ENCODE results near the gene COG8. TPM values are rescaled to one million over a fixed set of nuclear protein-coding genes. Genes with fewer than 3 reads are reported as not detected.

The COG8 gene
- total and polyA plus RNA-seq, 9 of the 15 experiments (the other 6 are each of a cell fraction or from before 2014, with no cell fraction given): 3.7 to 42.6 (median 30.1) TPM

GRCh38 chr16:69339289-69340094 lies at the start of gene COG8, which contains the start of gene NIP7 (continued):
- TF ChIP-seq CEBPG (CRISPR knock-in tag; IDR thresholded peaks at IDR 0.05) (0 out of 2 replicates have a peak, but pooled peaks have one; percentile 34), CEBPG (tag; conservative IDR thresholded peaks at IDR 0.05 in 1 of 2, IDR thresholded peaks at IDR 0.05 in 1 of 2) (no peak), MBD2 (IDR thresholded peaks at IDR 0.05; ENCODE audit: borderline replicate concordance, low read depth) (peak; percentile 92), HINFP (tag; conservative IDR thresholded peaks at IDR 0.05; ENCODE audit: low read depth) (peak; percentile 98), HBP1 (CRISPR knock-in tag; IDR thresholded peaks at IDR 0.05) (no peak; the same call in 1 of the 2 replicates), BCOR (IDR thresholded peaks at IDR 0.05) (peak; percentile 40; the same call in 1 of the 2 replicates), SMAD4 (CRISPR knock-in tag; conservative IDR thresholded peaks at IDR 0.05) (peak; percentile 66; the same call in 1 of the 2 replicates), TEAD1 (CRISPR knock-in tag; IDR thresholded peaks at IDR 0.05) (peak in 1 of 2 experiments; percentile 72; a peak in 1 of 4 replicates), MNT (conservative IDR thresholded peaks at IDR 0.05) (peak; percentile 95 to 98), PREB (CRISPR knock-in tag; IDR thresholded peaks at IDR 0.05) (peak; percentile 92; the same call in 1 of the 2 replicates), CHD1 (IDR thresholded peaks at IDR 0.05; ENCODE audit: low read length) (peak; percentile 33), NCOR1 (IDR thresholded peaks at IDR 0.05) (peak; percentile 39; the same call in 1 of the 2 replicates), PML (IDR thresholded peaks at IDR 0.05; ENCODE audit: low read length) (peak; percentile 84), EGR1 (conservative IDR thresholded peaks at IDR 0.05) (peak; percentile 70), ZFP1 (CRISPR knock-in tag; IDR thresholded peaks at IDR 0.05) (no peak), ZNF511 (CRISPR knock-in tag; IDR thresholded peaks at IDR 0.05) (peak; percentile 54), ZNF778 (CRISPR knock-in tag; IDR thresholded peaks at IDR 0.05) (no peak), PTBP1 (IDR thresholded peaks at IDR 0.05; ENCODE audit: low read depth, low read length) (no peak), HIVEP1 (CRISPR knock-in tag; IDR thresholded peaks at IDR 0.05) (no peak), BRCA1 (IDR thresholded peaks at IDR 0.05) (no peak), BRCA1 (CRISPR knock-in tag; IDR thresholded peaks at IDR 0.05) (no peak), LARP7 (IDR thresholded peaks at IDR 0.05) (0 out of 2 replicates have a peak, but pooled peaks have one; percentile 33), SIN3A (IDR thresholded peaks at IDR 0.05; ENCODE audit: borderline replicate concordance in 2 of 2, control insufficient read depth in 1 of 2, low read depth in 2 of 2, low read length in 2 of 2) (peak; percentile 70 to 89)

Measured in K562 (cell line).